Neural cell (in vitro differentiated cells): ENCODE measurements around the gene RSPO4.

ENCODE experiments used
- CTCF ChIP-seq: fragments of 450-650 bp; IDR thresholded peaks from 2 replicates; pipeline ENCODE4 v1.5.1; 2014; ENCODE audit warnings: antibody characterized with exemption, mild to moderate bottlenecking, moderate library complexity; ENCODE audit not compliant: poor library complexity, severe bottlenecking
- EP300 ChIP-seq: fragments of 450-650 bp; conservative IDR thresholded peaks from 2 replicates; pipeline ENCODE4 v1.6.1; 2014; ENCODE audit warnings: antibody characterized with exemption, mild to moderate bottlenecking, moderate library complexity; ENCODE audit not compliant: poor library complexity, severe bottlenecking
- EZH2 ChIP-seq: fragments of 200-600, 300-800 bp; shearing (Covaris generic), sonication (generic); IDR thresholded peaks from 2 replicates; pipeline ENCODE4 v1.6.1; 2014; ENCODE audit warnings: antibody characterized with exemption, low read length, borderline replicate concordance, mild to moderate bottlenecking; ENCODE audit not compliant: insufficient read depth, poor library complexity, severe bottlenecking
- MXI1 ChIP-seq: fragments of 450-650 bp; conservative IDR thresholded peaks from 2 replicates; pipeline ENCODE4 v1.6.1; 2014; ENCODE audit warnings: antibody characterized with exemption, mild to moderate bottlenecking; ENCODE audit not compliant: poor library complexity, severe bottlenecking
- POLR2AphosphoS5 ChIP-seq: IDR thresholded peaks from 2 replicates; pipeline ENCODE4 v1.6.1; 2012
- RAD21 ChIP-seq: fragments of 450-650 bp; conservative IDR thresholded peaks from 2 replicates; pipeline ENCODE4 v1.6.1; 2014; ENCODE audit warnings: antibody characterized with exemption, mild to moderate bottlenecking, moderate library complexity
- SMC3 ChIP-seq: fragments of 450-650 bp; conservative IDR thresholded peaks from 2 replicates; pipeline ENCODE4 v1.6.1; 2014; ENCODE audit warnings: antibody characterized with exemption, mild to moderate bottlenecking, moderate library complexity; ENCODE audit not compliant: poor library complexity
- TAF1 ChIP-seq: IDR thresholded peaks from 2 replicates; pipeline ENCODE4 v1.6.1; 2012; ENCODE audit warnings: low read depth
- TF ChIP-seq, protein P1 (sequence below): IDR thresholded peaks from 2 replicates; pipeline ENCODE4 v1.6.1; 2012; ENCODE audit warnings: borderline replicate concordance

DNA sequence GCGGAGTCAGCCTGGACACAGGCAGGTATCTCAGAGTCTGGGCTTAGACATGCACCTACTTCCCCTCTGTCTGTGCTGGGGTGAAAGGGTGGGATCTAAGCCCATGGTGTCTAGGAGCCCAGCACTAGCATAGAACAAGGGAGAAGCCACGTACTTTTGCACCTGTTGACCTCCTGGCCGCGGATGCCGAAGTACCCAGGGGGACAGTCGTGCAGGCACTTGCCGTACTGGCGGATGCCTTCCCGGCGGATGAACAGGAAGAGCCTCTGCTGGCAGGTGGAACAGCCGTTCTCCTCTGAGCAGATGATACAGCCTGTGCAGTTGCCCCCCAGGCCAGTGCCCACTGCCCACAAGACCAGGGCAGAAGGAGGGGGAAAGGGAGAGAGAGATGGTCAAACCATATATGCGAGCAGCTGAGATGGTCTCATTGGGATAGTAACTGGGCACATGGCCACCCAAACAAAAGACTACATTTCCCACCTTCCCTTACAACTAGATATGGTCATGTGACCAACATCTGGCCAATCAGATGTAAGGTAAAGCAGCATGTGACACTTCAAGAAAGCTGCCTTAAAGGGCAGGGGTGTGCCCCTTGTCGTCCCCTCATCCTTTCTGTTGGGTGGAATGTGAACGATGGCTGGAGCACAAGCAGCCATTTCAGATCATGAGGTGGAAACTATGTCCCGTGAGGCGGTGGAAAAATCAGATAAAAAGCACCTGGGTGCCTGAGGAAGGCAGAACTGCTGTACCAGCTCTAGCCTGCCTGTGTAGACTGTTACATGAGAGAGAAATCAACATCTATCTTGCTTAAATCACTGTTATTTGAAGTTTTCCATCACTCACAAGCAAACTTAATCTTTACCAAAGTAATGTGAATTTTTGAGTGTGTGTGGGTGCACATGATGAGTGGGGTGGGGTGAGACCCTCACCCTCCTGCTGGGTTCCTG, 34.0 kb downstream of the RSPO4 start:
- TF ChIP-seq, protein P1, sequence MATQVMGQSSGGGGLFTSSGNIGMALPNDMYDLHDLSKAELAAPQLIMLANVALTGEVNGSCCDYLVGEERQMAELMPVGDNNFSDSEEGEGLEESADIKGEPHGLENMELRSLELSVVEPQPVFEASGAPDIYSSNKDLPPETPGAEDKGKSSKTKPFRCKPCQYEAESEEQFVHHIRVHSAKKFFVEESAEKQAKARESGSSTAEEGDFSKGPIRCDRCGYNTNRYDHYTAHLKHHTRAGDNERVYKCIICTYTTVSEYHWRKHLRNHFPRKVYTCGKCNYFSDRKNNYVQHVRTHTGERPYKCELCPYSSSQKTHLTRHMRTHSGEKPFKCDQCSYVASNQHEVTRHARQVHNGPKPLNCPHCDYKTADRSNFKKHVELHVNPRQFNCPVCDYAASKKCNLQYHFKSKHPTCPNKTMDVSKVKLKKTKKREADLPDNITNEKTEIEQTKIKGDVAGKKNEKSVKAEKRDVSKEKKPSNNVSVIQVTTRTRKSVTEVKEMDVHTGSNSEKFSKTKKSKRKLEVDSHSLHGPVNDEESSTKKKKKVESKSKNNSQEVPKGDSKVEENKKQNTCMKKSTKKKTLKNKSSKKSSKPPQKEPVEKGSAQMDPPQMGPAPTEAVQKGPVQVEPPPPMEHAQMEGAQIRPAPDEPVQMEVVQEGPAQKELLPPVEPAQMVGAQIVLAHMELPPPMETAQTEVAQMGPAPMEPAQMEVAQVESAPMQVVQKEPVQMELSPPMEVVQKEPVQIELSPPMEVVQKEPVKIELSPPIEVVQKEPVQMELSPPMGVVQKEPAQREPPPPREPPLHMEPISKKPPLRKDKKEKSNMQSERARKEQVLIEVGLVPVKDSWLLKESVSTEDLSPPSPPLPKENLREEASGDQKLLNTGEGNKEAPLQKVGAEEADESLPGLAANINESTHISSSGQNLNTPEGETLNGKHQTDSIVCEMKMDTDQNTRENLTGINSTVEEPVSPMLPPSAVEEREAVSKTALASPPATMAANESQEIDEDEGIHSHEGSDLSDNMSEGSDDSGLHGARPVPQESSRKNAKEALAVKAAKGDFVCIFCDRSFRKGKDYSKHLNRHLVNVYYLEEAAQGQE = no peak
- TF ChIP-seq CTCF (no peak), EZH2 (no peak), EP300 (no peak), TAF1 (no peak), POLR2AphosphoS5 (no peak), MXI1 (no peak), SMC3 (no peak), RAD21 (no peak)
